K562 (cell line): ENCODE results near the gene PLEKHA5. TPM values are rescaled to one million over a fixed set of nuclear protein-coding genes. Genes with fewer than 3 reads are reported as not detected.

ENCODE experiments used
- ATAC-seq: fragments of 200-7000 bp; cut with Tn5 transposase; 3 replicates; pipeline ENCODE4 v1.9.1; 2020; ENCODE audit warnings: moderate library complexity
- BruUV-seq: library from RNA; stranded (reverse); fragments of 400-500 nt; replicated peaks from 2 replicates; lab custom pipeline; 2021; lab: Mats Ljungman, UMichigan
- CTCF ChIA-PET: fragments of 300-600 bp; formaldehyde crosslinking; extraction: SDS; loops from one replicate; lab custom pipeline; 2021; ENCODE audit warnings: low intra/inter-chr PET ratio; lab: Yijun Ruan, JAX
- POLR2A ChIA-PET: fragments of 300-600, 350-650 bp; sonication (Branson Sonifier 250); formaldehyde crosslinking; extraction: SDS; loops from one replicate; lab custom pipeline; 2021; ENCODE audit warnings: antibody characterized with exemption, inconsistent platforms; lab: Yijun Ruan, JAX
- DNase-seq, 4 experiments: peaks; one replicate each; pipeline versions ENCODE4 v3.0.0 to v3.0.0-alpha.2; 2011 to 2018; ENCODE audit warnings: low spot score in 3 of 4, mixed read lengths in 3 of 4; ENCODE audit errors: extremely low read depth in 1 of 4
- FAIRE-seq: peaks from 2 replicates; lab custom pipeline; 2011; peaks lifted over from hg19 to GRCh38; lab: Jason Lieb, UNC
- H2AFZ ChIP-seq: 2 replicates; pipeline ENCODE4 v1.6.0; 2011; ENCODE audit warnings: low read depth, low read length, control low read depth, inconsistent platforms
- H3K27ac ChIP-seq: fragments of 200-600 bp; 3 replicates; pipeline ENCODE4 v1.8.0; 2011; ENCODE audit warnings: low read depth, mild to moderate bottlenecking, control low read depth, inconsistent platforms, low read length, moderate library complexity, mixed read lengths; ENCODE audit errors: extremely low read depth
- H3K27me3 ChIP-seq, 2 experiments: fragments of 300-600 bp in 1 of 2; 2 replicates in 1 of 2; 3 replicates in 1 of 2; pipeline versions ENCODE4 v1.6.0 to v1.8.0; 2011; ENCODE audit warnings: inconsistent platforms in 2 of 2, low read length in 2 of 2, mild to moderate bottlenecking in 1 of 2, mixed read lengths in 1 of 2, moderate library complexity in 1 of 2; ENCODE audit not compliant: control insufficient read depth in 2 of 2, insufficient read depth in 2 of 2
- H3K36me3 ChIP-seq: fragments of 300-600 bp; 3 replicates; pipeline ENCODE4 v1.8.0; 2011; ENCODE audit warnings: mild to moderate bottlenecking, low read length, inconsistent platforms; ENCODE audit not compliant: control insufficient read depth, insufficient read depth
- H3K4me1 ChIP-seq, 2 experiments: fragments of 200-600 bp in 1 of 2; replicated peaks in 1 of 2; 2 replicates in 1 of 2; 3 replicates in 1 of 2; pipeline versions ENCODE4 v1.5.1 to v1.8.0; 2011; ENCODE audit warnings: inconsistent platforms in 2 of 2, low read length in 2 of 2, mild to moderate bottlenecking in 1 of 2, mixed read lengths in 1 of 2, moderate library complexity in 1 of 2; ENCODE audit not compliant: control insufficient read depth in 2 of 2, insufficient read depth in 2 of 2
- H3K4me2 ChIP-seq: 2 replicates; pipeline ENCODE4 v1.6.1; 2011; ENCODE audit warnings: low read length, control low read depth, inconsistent platforms, mixed read lengths; ENCODE audit not compliant: insufficient read depth
- H3K4me3 ChIP-seq: fragments of 200-600 bp; sonication (generic), shearing (Covaris generic); 2 replicates; pipeline ENCODE4 v1.5.1; 2016; ENCODE audit warnings: control low read depth, inconsistent platforms
- H3K79me2 ChIP-seq: fragments of 200-600 bp; 3 replicates; pipeline ENCODE4 v1.8.0; 2011; ENCODE audit warnings: low read length, inconsistent platforms; ENCODE audit not compliant: control insufficient read depth, insufficient read depth
- H3K9ac ChIP-seq, 2 experiments: 2 replicates each; pipeline versions ENCODE4 v1.6.0 to v1.6.1; 2011; ENCODE audit warnings: low read depth in 2 of 2, low read length in 2 of 2, control low read depth in 1 of 2, inconsistent platforms in 1 of 2, mild to moderate bottlenecking in 1 of 2, mixed read lengths in 1 of 2; ENCODE audit not compliant: insufficient read depth in 1 of 2
- H3K9me1 ChIP-seq: one replicate; pipeline ENCODE4 v1.6.0; 2011; ENCODE audit warnings: inconsistent platforms, mild to moderate bottlenecking, low read length, moderate library complexity; ENCODE audit not compliant: control insufficient read depth, insufficient read depth
- H3K9me3 ChIP-seq: replicated peaks from 2 replicates; pipeline ENCODE4 v1.5.1; 2011; ENCODE audit warnings: low read depth, low read length, inconsistent platforms; ENCODE audit not compliant: control insufficient read depth, insufficient read depth
- H4K20me1 ChIP-seq: replicated peaks from 2 replicates; pipeline ENCODE4 v1.6.1; 2011; ENCODE audit warnings: low read length, inconsistent platforms, mixed read lengths; ENCODE audit not compliant: control insufficient read depth, insufficient read depth
- EGR1 ChIP-seq: fragments of 450-650 bp; conservative IDR thresholded peaks from 2 replicates; pipeline ENCODE4 v1.6.1; 2017; ENCODE audit warnings: mild to moderate bottlenecking
- KLF1 ChIP-seq: fragments of 450-650 bp; IDR thresholded peaks from 2 replicates; pipeline ENCODE4 v1.6.1; 2016; ENCODE audit warnings: missing genetic modification characterization, missing compliant biosample characterization
- MTA1 ChIP-seq: fragments of 450-650 bp; IDR thresholded peaks from 2 replicates; pipeline ENCODE4 v1.6.1; 2017; ENCODE audit warnings: borderline replicate concordance
- MTA2 ChIP-seq: fragments of 450-650 bp; IDR thresholded peaks from 2 replicates; pipeline ENCODE4 v1.6.1; 2016; ENCODE audit warnings: low read depth
- NR2C1 ChIP-seq, 2 experiments: fragments of 450-650 bp; IDR thresholded peaks; 2 replicates each; pipeline ENCODE4 v1.6.1; 2017; ENCODE audit warnings: mild to moderate bottlenecking in 2 of 2, antibody characterized with exemption in 1 of 2, inconsistent platforms in 1 of 2, missing compliant biosample characterization in 1 of 2, missing genetic modification characterization in 1 of 2
- PCBP1 ChIP-seq: fragments of 200-400 bp; formaldehyde crosslinking; IDR thresholded peaks from 2 replicates; pipeline ENCODE4 v1.6.1; 2018; ENCODE audit warnings: mild to moderate bottlenecking, low read depth, low read length; ENCODE audit not compliant: poor library complexity, severe bottlenecking
- RBM39 ChIP-seq: fragments of 200-400 bp; formaldehyde crosslinking; optimal IDR thresholded peaks from 2 replicates; pipeline ENCODE3; 2018; ENCODE audit warnings: low read depth, low read length
- RHOXF2B ChIP-seq: fragments of 250-450 bp; sonication (Bioruptor Pico); conservative IDR thresholded peaks from 2 replicates; pipeline ENCODE4 v1.5.1; 2021
- SNIP1 ChIP-seq: fragments of 450-650 bp; IDR thresholded peaks from 2 replicates; pipeline ENCODE4 v1.7.1; 2017; ENCODE audit warnings: low read depth, mild to moderate bottlenecking
- TARDBP ChIP-seq: fragments of 450-650 bp; IDR thresholded peaks from 2 replicates; pipeline ENCODE4 v1.6.1; 2016
- TFAP4 ChIP-seq: sonication (generic); formaldehyde crosslinking; IDR thresholded peaks from 2 replicates; pipeline ENCODE4 v1.8.0; 2022; ENCODE audit warnings: missing genetic modification reagents, mild to moderate bottlenecking, moderate library complexity, borderline replicate concordance
- TGIF2 ChIP-seq: sonication (generic); formaldehyde crosslinking; IDR thresholded peaks from 2 replicates; pipeline ENCODE4 v1.8.1; 2022; ENCODE audit warnings: mild to moderate bottlenecking, missing genetic modification reagents, moderate library complexity
- ZKSCAN8 ChIP-seq: fragments of 200-800 bp; sonication (Bioruptor generic); IDR thresholded peaks from 2 replicates; pipeline ENCODE4 v1.6.1; 2016; ENCODE audit warnings: missing genetic modification characterization, missing compliant biosample characterization
- ZNF121 ChIP-seq: sonication (generic); formaldehyde crosslinking; conservative IDR thresholded peaks from 2 replicates; pipeline ENCODE4 v1.8.0; 2022; ENCODE audit warnings: missing genetic modification reagents
- ZNF444 ChIP-seq: fragments of 250-450 bp; sonication (Bioruptor Pico); IDR thresholded peaks from 2 replicates; pipeline ENCODE4 v1.4.0; 2020; ENCODE audit warnings: mild to moderate bottlenecking, moderate library complexity
- ZNF583 ChIP-seq: fragments of 250-450 bp; sonication (Bioruptor Pico); IDR thresholded peaks from 2 replicates; pipeline ENCODE4 v1.4.0; 2020
- WGBS: fragments of 100-300 bp; shearing (Covaris generic); methylation state at CpG from one replicate; pipeline ENCODE4 v1.1.6; 2016; ENCODE audit warnings: low coverage, mixed read lengths; ENCODE audit not compliant: insufficient coverage; ENCODE audit errors: missing lambda C conversion rate; 5-methylcytosine and 5-hydroxymethylcytosine counted together
- in situ Hi-C: fragments of 300-500 bp; cut with MboI; formaldehyde crosslinking; loops from 4 replicates; pipeline ENCODE4 v1.15.0; 2018; ENCODE audit warnings: inconsistent platforms, mixed read lengths
- intact Hi-C: fragments of 100-400 bp; cut with micrococcal nuclease; formaldehyde crosslinking; loops from 2 replicates; pipeline ENCODE4 v1.14.2; 2022
- polyA plus RNA-seq, 8 experiments: library from polyadenylated mRNA; depleted of rRNA in 4 of 8; stranded (reverse) in 5 of 8; unstranded in 3 of 8; fragments of >200 nt; fragmentation: Nextera tagmentation in 2 of 8; fragmentation: Illumina TruSeq in 1 of 8; extraction: Ambion mirVana in 2 of 8; extraction: Trizol in 1 of 8; gene quantifications; 2 replicates each; pipeline versions ENCODE4 v1.2.1 to v1.2.3, GENCODE V29; 2011 to 2014; ENCODE audit warnings: inconsistent platforms in 1 of 8, missing spikeins in 1 of 8
- total RNA-seq, 7 experiments: library from RNA; depleted of rRNA in 6 of 7; stranded (reverse); fragments of >200 nt in 6 of 7; fragmentation: Illumina TruSeq in 2 of 7; extraction: Trizol in 2 of 7; gene quantifications; 2 replicates each; pipeline versions ENCODE4 v1.2.1 to v1.2.3, GENCODE V29; 2011 to 2021; ENCODE audit warnings: low replicate concordance in 1 of 7

Gene PLEKHA5
- total and polyA plus RNA-seq, 9 of the 15 experiments (the other 6 are each of a cell fraction or from before 2014, with no cell fraction given), result 7.2 to 26.2 (median 17.4) TPM

GRCh38 chr12:19208456-19208855, 78.9 kb downstream of the PLEKHA5 start (continued):
- no peak for TF ChIP-seq KLF1 (tag)
- TF ChIP-seq EGR1, result no peak
- no peak for TF ChIP-seq PCBP1
- TF ChIP-seq TGIF2 (CRISPR knock-in tag), result no peak
- TF ChIP-seq ZKSCAN8 (CRISPR knock-in tag), result no peak
- no peak for TF ChIP-seq TARDBP

- Histone ChIP-seq H3K27ac (no peak overlapping the region), H3K79me2 (no peaks in the 10 kb centered on the region)
- no peak for TF ChIP-seq RBM39
- no peak for TF ChIP-seq NR2C1 (IDR thresholded peaks at IDR 0.05)
- TF ChIP-seq NR2C1 (tag; IDR thresholded peaks at IDR 0.05), result no peak
- no peak for TF ChIP-seq MTA1
- no peak for TF ChIP-seq TFAP4 (CRISPR knock-in tag)
- TF ChIP-seq SNIP1, result no peak
- TF ChIP-seq ZNF121, result no peak
- TF ChIP-seq RHOXF2B (CRISPR knock-in tag), result no peak
- no peak for TF ChIP-seq MTA2
- no peak for TF ChIP-seq ZNF583
- no peak for TF ChIP-seq ZNF444
- TF ChIP-seq, all 486 proteins: peak for 0
- ATAC-seq (no peak), DNase-seq (no peak), FAIRE-seq (no peak)
- Histone ChIP-seq H3K4me2 (no peak overlapping the region), H3K4me3 (no peak overlapping the region), H3K9me3 (no peaks in the 10 kb centered on the region), H3K36me3 (no peaks in the 10 kb centered on the region), H3K9ac (no peak overlapping the region), H3K9me1 (no peaks in the 10 kb centered on the region), H3K27me3 (no peaks in the 10 kb centered on the region), H2AFZ (no peak overlapping the region), H3K4me1 (no peaks in the 10 kb centered on the region; a peak in 1 of 5 replicates), H4K20me1 (no peaks in the 10 kb centered on the region)
- BruUV-seq, result no TSS peak
- intact Hi-C loops, result no loop called here
- POLR2A ChIA-PET, result no interaction called here
- WGBS, result 80% methylated on average over 2 of the region's 2 CpGs
- CTCF ChIA-PET, result no interaction called here
- in situ Hi-C loops, result no loop called here
These were observed 80.1 kb downstream of the PLEKHA5 start for GRCh38 chr12:19209661-19210060.
